ENCODE measurements around the gene SGCA.

SGCA gene

DNA sequence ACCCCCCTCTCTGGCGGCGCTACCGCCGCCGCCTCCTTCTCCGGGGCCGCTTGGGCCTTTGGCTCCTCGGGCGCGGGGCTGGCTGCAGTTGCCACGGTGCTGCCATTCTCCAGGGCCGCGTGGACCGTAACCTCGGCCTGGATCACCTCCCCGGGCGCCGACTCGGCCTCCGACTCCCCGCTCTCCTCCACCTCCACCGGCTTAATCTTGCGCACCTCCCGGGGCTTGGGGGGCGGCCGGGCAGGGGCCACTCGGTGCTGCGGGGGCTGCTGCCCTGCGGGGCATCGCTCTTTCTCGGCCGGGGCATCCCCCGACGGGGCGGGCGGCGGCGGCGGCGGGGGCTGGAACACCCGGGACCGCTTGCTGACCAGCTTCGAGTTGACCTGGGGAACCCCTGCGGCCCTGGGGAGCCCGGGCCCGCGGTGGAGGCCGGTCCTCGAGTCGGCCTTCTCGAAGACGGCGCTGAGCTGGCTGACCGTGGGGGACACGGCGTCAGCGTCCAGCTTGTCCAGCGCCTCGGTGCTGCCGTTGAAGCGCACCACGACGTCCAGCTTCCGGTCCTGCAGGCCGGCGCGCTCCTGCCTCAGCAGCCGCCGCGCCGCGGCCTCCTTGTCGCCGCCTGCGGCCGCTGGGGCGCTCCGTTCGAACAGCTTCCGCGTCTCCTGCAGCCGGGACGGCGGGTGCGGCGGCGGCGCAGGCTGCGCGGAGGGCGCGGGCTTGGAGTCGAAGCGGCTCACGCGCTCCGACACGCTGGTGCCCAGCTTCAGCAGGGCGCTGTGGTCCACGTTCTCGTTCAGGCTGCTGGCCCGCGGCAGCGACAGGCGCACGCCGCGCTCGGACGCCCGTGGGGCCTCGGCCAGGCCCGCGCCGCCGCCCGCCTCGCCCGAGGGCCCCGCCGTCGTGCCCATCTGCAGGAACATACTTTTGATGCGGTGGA, 16.1 kb upstream of the SGCA start:
- DNase-seq, result no peak

- no peak for DNase-seq
These were observed 15.3 kb upstream of the SGCA start, which contains the start of gene PPP1R9B for GRCh38 chr17:50150354-50151040. TSS of gene PPP1R9B (minus strand) at chr17:50150677. CDS start at chr17:50150513, 164 bp downstream.

GRCh38 chr17:50151041-50151936, 14.5 kb upstream of the SGCA start:
- DNase-seq, result peak; percentile 69

GRCh38 chr17:50151937-50152547, 13.8 kb upstream of the SGCA start:
- DNase-seq, result peak; percentile 65

DNA sequence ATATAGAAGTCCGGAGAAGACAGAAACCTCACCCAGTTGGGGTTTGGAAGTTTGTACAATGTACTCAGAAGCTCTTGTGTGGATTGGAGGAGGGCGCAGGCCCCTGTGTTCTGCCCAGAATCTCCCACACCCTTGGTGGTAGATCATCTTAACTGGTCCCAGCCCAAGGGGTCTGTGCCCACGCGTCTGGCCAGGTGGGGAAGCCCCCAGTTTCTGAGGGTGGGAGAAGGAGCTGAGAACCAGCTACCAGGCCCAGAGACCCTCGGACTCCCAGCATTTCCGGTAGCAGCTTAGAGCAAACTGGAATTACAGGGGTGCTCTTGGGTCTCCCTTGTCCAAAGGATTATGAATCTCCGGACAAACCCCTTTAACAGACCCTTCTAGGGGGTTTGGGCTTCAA, 13.1 kb upstream of the SGCA start:
- DNase-seq, result no peak

DNA sequence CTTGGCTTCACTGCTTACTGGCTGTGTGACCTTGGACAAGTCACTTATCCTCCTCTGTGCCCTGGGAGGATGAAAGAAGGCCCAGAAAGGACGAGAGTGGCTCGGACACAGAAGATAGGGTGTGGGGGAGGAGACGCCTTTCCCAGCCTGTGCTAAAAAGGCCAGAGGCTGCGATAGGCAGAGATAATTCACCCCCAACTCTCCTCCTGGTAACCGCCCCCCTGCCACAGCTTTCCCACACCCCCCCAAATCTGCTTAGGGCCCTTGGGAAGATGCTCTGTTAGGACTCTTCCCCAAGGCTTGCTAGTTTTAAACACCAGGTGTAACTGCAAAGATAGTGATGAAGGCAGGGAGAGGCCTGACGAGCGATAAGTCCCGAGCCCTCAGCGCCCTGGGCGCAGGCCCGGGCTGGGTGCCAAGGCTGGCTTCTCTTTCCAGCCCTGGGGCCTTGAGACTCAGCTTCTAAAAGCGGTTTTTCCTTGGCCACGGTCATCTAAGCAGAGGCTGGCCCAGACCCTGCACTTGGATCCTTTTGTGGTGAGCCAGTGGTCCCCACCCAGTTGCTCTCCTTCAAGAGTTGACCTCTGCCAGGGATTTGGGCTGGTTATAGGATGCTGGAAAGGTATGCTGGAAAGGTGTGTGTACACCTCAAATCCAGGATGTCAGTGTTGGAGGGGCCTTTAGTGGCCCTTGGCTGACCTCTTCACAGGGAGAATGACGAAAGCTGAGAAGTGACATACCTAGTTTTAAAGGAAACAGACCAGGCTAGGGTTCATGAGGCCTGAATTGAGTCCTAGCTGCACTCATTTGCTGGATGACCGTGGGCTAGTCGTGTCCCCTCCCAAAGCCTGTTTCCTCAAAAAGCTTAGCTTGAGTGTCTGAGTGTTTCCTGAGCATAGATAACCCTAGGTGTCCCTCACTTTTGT, 11.9 kb upstream of the SGCA start:
- DNase-seq, result no peak

- DNase-seq, result no peak
These were observed 11.2 kb upstream of the SGCA start for GRCh38 chr17:50154604-50155003.

GRCh38 chr17:50155115-50155819, 10.5 kb upstream of the SGCA start:
- DNase-seq, result no peak

DNA sequence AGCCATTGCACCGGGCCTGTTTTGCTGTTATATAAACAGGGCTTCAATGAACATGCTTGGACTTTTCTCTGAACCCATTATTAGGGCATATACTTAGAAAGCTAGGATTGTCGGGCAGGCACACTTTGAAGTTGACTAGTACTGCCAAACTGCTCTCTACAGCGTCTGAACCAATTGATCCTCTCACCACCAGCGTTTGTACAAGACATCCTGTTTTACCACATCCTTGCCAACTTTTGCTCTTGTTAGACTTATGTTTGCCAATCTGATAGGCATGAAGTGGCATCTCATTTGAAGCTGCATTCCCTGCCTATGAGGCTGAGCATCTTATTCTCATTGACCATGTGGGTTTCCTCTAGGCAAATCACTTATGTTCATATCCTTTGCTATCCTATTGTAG, 7.9 kb upstream of the SGCA start:
- DNase-seq, result no peak

- DNase-seq, result peak; percentile 76
These were observed 4.5 kb upstream of the SGCA start for GRCh38 chr17:50161023-50161910.

- DNase-seq, result no peak
These were observed 3.9 kb upstream of the SGCA start for GRCh38 chr17:50161911-50162288.

DNA sequence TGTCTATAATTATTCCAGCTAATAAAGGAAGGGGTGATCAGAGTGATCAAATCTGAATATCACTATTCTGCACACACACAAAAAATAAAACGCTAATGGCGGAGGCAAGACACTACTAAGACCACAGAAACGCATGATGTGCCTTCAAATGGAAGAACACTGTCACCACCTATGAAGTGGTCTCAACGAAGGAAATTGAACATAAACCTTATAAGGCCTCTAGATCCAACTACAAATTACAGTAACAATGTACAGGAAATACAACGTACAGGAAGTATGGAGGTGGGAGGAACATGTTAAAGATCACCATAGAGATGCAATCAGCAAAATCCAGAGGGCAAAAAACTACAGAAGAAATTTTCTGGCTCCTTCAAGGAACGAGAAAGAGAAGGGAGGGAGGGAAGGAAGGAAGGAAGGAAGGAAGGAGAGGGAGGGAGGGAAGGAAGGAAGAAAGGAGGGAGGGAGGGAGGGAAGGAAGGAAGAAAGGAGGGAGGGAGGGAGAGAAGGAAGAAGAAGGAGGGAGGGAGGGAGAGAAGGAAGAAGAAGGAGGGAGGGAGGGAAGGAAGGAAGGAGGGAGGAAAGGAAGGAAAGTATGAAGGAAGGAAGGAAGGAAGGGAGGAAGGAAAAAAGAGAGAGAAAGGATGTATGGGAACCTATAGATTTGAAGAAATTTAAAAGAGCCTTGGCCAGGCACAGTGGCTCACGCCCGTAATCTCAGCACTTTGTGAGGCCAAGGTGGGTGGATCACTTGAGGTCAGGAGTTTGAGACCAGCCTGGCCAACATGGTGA, 3.1 kb upstream of the SGCA start:
- no peak for DNase-seq

- DNase-seq, result no peak
These were observed 1.7 kb upstream of the SGCA start for GRCh38 chr17:50163843-50164696.

DNA sequence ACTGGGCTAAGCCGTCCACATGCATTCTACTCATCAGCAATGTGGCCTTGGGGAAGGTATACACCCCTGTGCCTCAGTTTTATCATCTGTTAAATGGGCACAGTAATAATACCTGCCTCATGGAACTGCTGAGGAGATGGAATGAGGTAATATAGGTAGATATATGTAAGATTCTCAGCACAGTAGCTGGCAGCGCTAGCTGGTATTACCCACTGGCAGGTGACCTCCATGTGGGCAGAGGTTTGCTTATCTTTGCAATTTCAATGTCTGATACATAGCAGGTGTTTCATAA, 1.2 kb upstream of the SGCA start:
- no peak for DNase-seq

- DNase-seq, result no peak
These were observed 739 bp upstream of the SGCA start for GRCh38 chr17:50165066-50165465.

DNA sequence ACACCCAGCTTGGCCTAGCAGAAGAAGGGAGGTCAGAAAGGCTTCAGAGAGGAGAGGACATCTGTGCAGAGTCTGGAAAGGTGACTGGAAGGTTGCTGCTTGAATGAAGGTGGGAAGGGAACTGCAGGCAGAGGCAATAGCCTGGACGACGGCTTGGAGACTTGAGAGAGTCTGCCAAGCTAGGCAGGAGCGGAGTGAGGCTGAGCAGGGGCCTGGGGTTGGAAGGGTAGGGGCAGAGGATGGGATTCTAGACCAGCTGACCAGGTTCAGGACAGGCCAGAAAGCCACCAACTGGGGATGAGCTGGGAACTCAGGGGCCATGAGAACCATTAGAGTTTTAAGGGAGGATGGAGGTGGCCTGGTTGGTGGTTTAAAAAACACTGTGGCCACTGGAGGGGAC, 339 bp upstream of the SGCA start:
- DNase-seq, result no peak

DNA sequence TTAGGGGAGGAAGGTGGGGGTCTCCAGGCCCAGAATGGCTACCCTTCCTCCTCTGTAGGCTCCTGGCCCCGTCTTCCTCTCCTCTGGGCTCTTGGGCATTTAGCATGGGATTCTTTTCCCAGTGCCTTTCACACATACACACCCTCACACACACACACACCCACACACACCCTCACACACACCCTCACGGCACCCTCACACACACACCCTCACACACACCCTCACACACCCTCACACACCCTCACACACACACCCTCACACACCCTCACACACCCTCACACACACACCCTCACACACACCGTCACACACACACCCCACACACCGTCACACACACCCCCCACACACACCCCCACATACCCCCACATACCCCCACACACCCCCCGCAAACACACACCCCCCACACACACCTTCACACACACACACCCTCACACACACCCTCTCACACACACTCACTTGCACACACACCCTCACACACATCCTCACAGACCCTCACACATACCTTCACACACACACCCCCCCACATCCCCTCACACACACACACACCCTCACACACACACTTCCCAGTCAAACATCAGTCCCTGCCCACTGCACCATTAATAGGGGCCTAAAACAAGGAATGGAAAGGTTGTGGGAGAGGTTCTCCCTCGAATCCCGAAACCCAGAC, 845 bp downstream of the SGCA start:
- no peak for DNase-seq

DNA sequence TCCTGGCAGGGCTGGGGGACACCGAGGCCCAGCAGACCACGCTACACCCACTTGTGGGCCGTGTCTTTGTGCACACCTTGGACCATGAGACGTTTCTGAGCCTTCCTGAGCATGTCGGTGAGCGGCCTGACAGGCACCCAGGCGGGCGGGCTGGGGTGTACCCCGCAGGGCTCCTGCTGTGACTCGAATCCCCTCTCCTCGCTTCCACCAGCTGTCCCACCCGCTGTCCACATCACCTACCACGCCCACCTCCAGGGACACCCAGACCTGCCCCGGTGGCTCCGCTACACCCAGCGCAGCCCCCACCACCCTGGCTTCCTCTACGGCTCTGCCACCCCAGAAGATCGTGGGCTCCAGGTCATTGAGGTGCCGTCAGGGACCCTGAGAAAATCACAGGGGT, 1.6 kb downstream of the SGCA start:
- no peak for DNase-seq
